ENCODE data around the gene SYT13.

GRCh38 chr11:45269678-45270077 lies 16.5 kb downstream of the SYT13 start:
- TF ChIP-seq CTCF (IDR thresholded peaks at IDR 0.05; ENCODE audit: low read depth, low read length), result no peak
- no peak for TF ChIP-seq EZH2phosphoT487 (IDR thresholded peaks at IDR 0.05; ENCODE audit: low read depth)

Data from OCI-LY3 (cell line).